Adrenal gland (tissue), 12 donors: Measurements from ENCODE around the gene CCHCR1. TPM values are rescaled to one million over a fixed set of nuclear protein-coding genes. Genes with fewer than 3 reads are reported as not detected.
"Not testable (repeated sequence)": the region's sequence is repeated elsewhere in the genome, so short reads cannot be mapped to it uniquely, and the experiment has no call there.

ENCODE experiments used
- DNase-seq, 7 donors: peaks; one replicate each; pipeline ENCODE4 v3.0.0-alpha.2; 2019 to 2020
- H3K27ac ChIP-seq, 5 donors: fragments of 200-600 bp; sonication (generic) in 4 of 5; 1 replicate in 3 of 5; 2 replicates in 2 of 5; pipeline versions ENCODE4 v1.5.1 to v1.8.0; 2016 to 2020; ENCODE audit warnings: mild to moderate bottlenecking in 1 of 5
- H3K27me3 ChIP-seq: fragments of 200-600 bp; 2 replicates; pipeline ENCODE4 v1.8.0; 2021
- H3K36me3 ChIP-seq, 2 donors: fragments of 200-600 bp; replicated peaks in 1 of 2; 1 replicate in 1 of 2; 2 replicates in 1 of 2; pipeline versions ENCODE4 v1.5.1 to v1.8.0; 2018 to 2022
- H3K4me1 ChIP-seq, 2 donors: fragments of 200-600 bp; replicated peaks in 1 of 2; 1 replicate in 1 of 2; 2 replicates in 1 of 2; pipeline versions ENCODE4 v1.5.1 to v1.8.0; 2018 to 2021
- H3K4me3 ChIP-seq, 4 donors: fragments of 200-600 bp; sonication (generic) in 3 of 4; one replicate each; pipeline ENCODE4 v1.5.1; 2016 to 2018
- H3K9me3 ChIP-seq, 3 donors: fragments of 200-600 bp; sonication (generic) in 1 of 3; replicated peaks in 1 of 3; 1 replicate in 2 of 3; 2 replicates in 1 of 3; pipeline versions ENCODE4 v1.5.1 to v1.8.0; 2016 to 2021
- CTCF ChIP-seq, 6 experiments: fragments of 450-650 bp in 4 of 6; fragments of 200-600 bp in 2 of 6; sonication (generic) in 1 of 6; IDR thresholded peaks; 1 replicate in 5 of 6; 2 replicates in 1 of 6; pipeline versions ENCODE4 v1.5.1 to v1.8.0; 2016 to 2021; ENCODE audit warnings: antibody characterized with exemption in 6 of 6, mild to moderate bottlenecking in 2 of 6, moderate library complexity in 1 of 6
- POLR2A ChIP-seq, 2 donors: fragments of 450-650 bp; IDR thresholded peaks; one replicate each; pipeline ENCODE4 v1.6.1; 2017; ENCODE audit warnings: antibody characterized with exemption in 2 of 2, mild to moderate bottlenecking in 2 of 2, moderate library complexity in 1 of 2
- WGBS, 4 donors: extraction: QIAGEN DNeasy Blood & Tissue Kit in 2 of 4; methylation state at CpG; one replicate each; pipeline versions ENCODE4 v1.1.5 to v1.1.7; 2013 to 2017; 5-methylcytosine and 5-hydroxymethylcytosine counted together
- intact Hi-C, 2 donors: fragments of 100-400 bp; cut with DNase I; formaldehyde crosslinking; loops; one replicate each; pipeline versions ENCODE4 v1.14.1 to v1.15.0; 2022 to 2023
- polyA plus RNA-seq, 3 donors: library from polyadenylated mRNA; stranded (reverse); fragments of 200-250 nt in 2 of 3; fragments of 350-450 nt in 1 of 3; fragmentation: Illumina TruSeq in 1 of 3; extraction: RNeasy Lipid Tissue Mini Kit (QIAGEN cat#74804) in 1 of 3; gene quantifications; one replicate each; pipeline ENCODE4 v1.2.3, GENCODE V29; 2013 to 2014
- total RNA-seq, 9 donors: library from RNA; depleted of rRNA in 4 of 9; stranded (reverse); fragments of >200 nt in 4 of 9; fragments of 120-200 nt in 1 of 9; fragmentation: NEBNext Ultra II Directional in 1 of 9; extraction: Animal tissue kit (Norgen Biotek cat#: 25700) in 1 of 9; gene quantifications; one replicate each; pipeline versions ENCODE4 v1.1.0 to v1.2.4, GENCODE V29; 2013 to 2023
- donor health status: healthy with polysubstance abuse.
- donor health status: Bipolar disorder and iron deficiency.
- donor health status: DM: yes; HTN: yes; CAD: no.
- donor health status: DM: no; HTN: no; CAD: no.
- donor health status: DM: no; HTN: no; CAD: no.
- donor health status: DM: yes; HTN: yes; CAD: no.

Gene CCHCR1
- total and polyA plus RNA-seq, 12 donors: 4.5 to 27.4 (median 13.6) TPM

GRCh38 chr6:31203345-31203979, 45.9 kb upstream of the CCHCR1 start:
- peak overlapping the region in 2 of 4 donors; percentile 4 to 71 for H3K4me3 ChIP-seq

GRCh38 chr6:31202259-31203166, 44.9 kb upstream of the CCHCR1 start:
- H3K36me3 ChIP-seq: no peaks in the 10 kb centered on the region
- H3K27ac ChIP-seq: peak overlapping the region in 3 of 5 donors; percentile 4 to 28 (median 8)
- H3K4me3 ChIP-seq: no peak overlapping the region
- intact Hi-C loops: no loop called here
- DNase-seq: no peak
- peaks cover 0 to 10% of the 10 kb centered on the region in 2 donors for H3K4me1 ChIP-seq
- no peaks in the 10 kb centered on the region for H3K27me3 ChIP-seq
- WGBS, 4 donors: 43 to 62% (median 54%) methylated on average over 7 to 11 of the region's 11 CpGs
- no peak for TF ChIP-seq POLR2A (IDR thresholded peaks at IDR 0.05)
- TF ChIP-seq CTCF (IDR thresholded peaks at IDR 0.05): no peak
- peaks cover 0 to 9% (median 0%) of the 10 kb centered on the region in 3 donors for H3K9me3 ChIP-seq

More at GRCh38 chr6:31203345-31203979, 45.9 kb upstream of the CCHCR1 start:
- H3K27ac ChIP-seq: peak overlapping the region; percentile 45 to 90 (median 60)
- H3K36me3 ChIP-seq: no peaks in the 10 kb centered on the region
- H3K9me3 ChIP-seq: peaks cover 0 to 9% (median 0%) of the 10 kb centered on the region in 3 donors
- TF ChIP-seq CTCF (IDR thresholded peaks at IDR 0.05) (no peak), POLR2A (IDR thresholded peaks at IDR 0.05) (no peak)
- WGBS, 4 donors: 28 to 43% (median 38%) methylated on average over 5 of the region's 5 CpGs
- H3K4me1 ChIP-seq: peaks cover 0 to 10% of the 10 kb centered on the region in 2 donors
- no peak for DNase-seq
- no peaks in the 10 kb centered on the region for H3K27me3 ChIP-seq
- intact Hi-C loops: no loop called here

- H3K4me1 ChIP-seq, H3K27me3 ChIP-seq, H3K36me3 ChIP-seq, DNase-seq, H3K9me3 ChIP-seq, H3K4me3 ChIP-seq: not testable (repeated sequence)
- intact Hi-C loops: loop anchor here (5.0 kb wide), 1 partner anchor 168 kb away; no protein-coding TSS in a partner anchor
- H3K27ac ChIP-seq: peak overlapping the region in 1 of 5 donors; percentile 94
- WGBS, 4 donors: 84 to 93% (median 90%) methylated on average over 4 of the region's 4 CpGs
Measured at GRCh38 chr6:31199105-31199452, 41.5 kb upstream of the CCHCR1 start.

GRCh38 chr6:31197559-31198305, 40.1 kb upstream of the CCHCR1 start:
- H3K4me1 ChIP-seq: no peaks in the 10 kb centered on the region
- H3K9me3 ChIP-seq: peaks cover 0 to 9% (median 0%) of the 10 kb centered on the region in 3 donors
- intact Hi-C loops: loop anchor here (5.0 kb wide), 1 partner anchor 170 kb away; no protein-coding TSS in a partner anchor
- peak overlapping the region; percentile 61 to 83 (median 70) for H3K4me3 ChIP-seq
- H3K36me3 ChIP-seq: no peaks in the 10 kb centered on the region
- H3K27me3 ChIP-seq: no peaks in the 10 kb centered on the region
- peak overlapping the region; percentile 84 to 98 (median 94) for H3K27ac ChIP-seq
- DNase-seq: peak; percentile 88 to 97 (median 94)
- TF ChIP-seq POLR2A (IDR thresholded peaks at IDR 0.05) (peak in 1 of 2 donors; percentile 78), CTCF (IDR thresholded peaks at IDR 0.05) (no peak)
- WGBS, 4 donors: 0 to 1% (median 0%) methylated on average over 33 to 45 of the region's 45 CpGs

GRCh38 chr6:31196251-31197022, 38.8 kb upstream of the CCHCR1 start:
- H3K27ac ChIP-seq: peak overlapping the region in 2 of 5 donors; percentile 96 to 98
- WGBS, 4 donors: 80 to 86% (median 84%) methylated on average over 25 of the region's 25 CpGs

GRCh38 chr6:31195308-31195979, 37.8 kb upstream of the CCHCR1 start:
- intact Hi-C loops: loop anchor here (5.0 kb wide), 1 partner anchor 172 kb away; no protein-coding TSS in a partner anchor
- DNase-seq, H3K9me3 ChIP-seq, H3K27me3 ChIP-seq, H3K36me3 ChIP-seq, H3K4me1 ChIP-seq, H3K4me3 ChIP-seq, H3K27ac ChIP-seq: not testable (repeated sequence)
- WGBS, 4 donors: 94 to 97% (median 94%) methylated on average over 25 to 40 of the region's 41 CpGs

More at GRCh38 chr6:31196251-31197022, 38.8 kb upstream of the CCHCR1 start:
- H3K9me3 ChIP-seq, H3K36me3 ChIP-seq, H3K4me1 ChIP-seq, H3K27me3 ChIP-seq: not testable (repeated sequence)
- peak overlapping the region in 1 of 4 donors; percentile 61 for H3K4me3 ChIP-seq
- intact Hi-C loops: loop anchor here (5.0 kb wide), 1 partner anchor 171 kb away; no protein-coding TSS in a partner anchor
- peak in 1 of 7 donors; percentile 55 for DNase-seq
